Astrocyte of the cerebellum (primary cell): Measurements from ENCODE around the gene GNG12.

ENCODE experiments used
- DNase-seq: peaks from one replicate; pipeline ENCODE4 v3.0.0-alpha.2; 2011; ENCODE audit warnings: low read depth
- H3K4me3 ChIP-seq: 2 replicates; pipeline ENCODE4 v1.5.1; 2011; ENCODE audit warnings: mild to moderate bottlenecking, low read depth, low read length, moderate library complexity
- CTCF ChIP-seq: IDR thresholded peaks from 2 replicates; pipeline ENCODE4 v1.5.1; 2012; ENCODE audit warnings: low read length, low read depth, moderate library complexity, mild to moderate bottlenecking; ENCODE audit errors: missing control alignments
- in situ Hi-C: cut with HindIII; loops from 2 replicates; pipeline ENCODE4 v1.10.0; 2017; ENCODE audit warnings: low sequenced_read_pairs

The GNG12 gene

GRCh38 chr1:67802565-67802964, 30.7 kb downstream of the GNG12 start:
- in situ Hi-C loops, result no loop called here
- no peak for DNase-seq
- H3K4me3 ChIP-seq, result no peak overlapping the region
- TF ChIP-seq CTCF, result no peak

- in situ Hi-C loops, result no loop called here
- peak; percentile 19 for DNase-seq
- TF ChIP-seq CTCF, result no peak
- no peak overlapping the region for H3K4me3 ChIP-seq
Observed at GRCh38 chr1:67801903-67802302, 31.4 kb downstream of the GNG12 start.

GRCh38 chr1:67795179-67795912, 37.9 kb downstream of the GNG12 start:
- in situ Hi-C loops, result no loop called here
- no peak for DNase-seq
- H3K4me3 ChIP-seq, result no peak overlapping the region
- no peak for TF ChIP-seq CTCF

- no peak for TF ChIP-seq CTCF
- in situ Hi-C loops, result no loop called here
- no peak overlapping the region for H3K4me3 ChIP-seq
- DNase-seq, result peak; percentile 71
Observed at GRCh38 chr1:67793562-67793961, 39.7 kb downstream of the GNG12 start.

GRCh38 chr1:67792741-67793458, 40.4 kb downstream of the GNG12 start:
- no peak overlapping the region for H3K4me3 ChIP-seq
- in situ Hi-C loops, result no loop called here
- no peak for TF ChIP-seq CTCF
- DNase-seq, result no peak

- in situ Hi-C loops, result no loop called here
- TF ChIP-seq CTCF, result no peak
- peak; percentile 26 for DNase-seq
- H3K4me3 ChIP-seq, result no peak overlapping the region
Observed at GRCh38 chr1:67792103-67792502, 41.2 kb downstream of the GNG12 start.
